Measurements from ENCODE around the gene DHRSX.

GRCh38 chrX:2330487-2330886 lies 170.3 kb downstream of the DHRSX start:
- TF ChIP-seq ZNF165 (CRISPR knock-in tag; IDR thresholded peaks at IDR 0.05; ENCODE audit: borderline replicate concordance), result no peak
- TF ChIP-seq NONO (IDR thresholded peaks at IDR 0.05; ENCODE audit: low read depth in 2 of 2, low read length in 1 of 2), result no peak
- no peak for TF ChIP-seq BRF2 (IDR thresholded peaks at IDR 0.05; ENCODE audit: borderline replicate concordance, insufficient read depth, insufficient read length)
- no peak for TF ChIP-seq C11orf30 (IDR thresholded peaks at IDR 0.05; ENCODE audit: low read depth)
- no peak for TF ChIP-seq ZNF592 (IDR thresholded peaks at IDR 0.05)
- no peak for TF ChIP-seq E2F1 (CRISPR knock-in tag; IDR thresholded peaks at IDR 0.05)
- TF ChIP-seq HDAC2 (IDR thresholded peaks at IDR 0.05), result no peak
